Transverse colon (tissue), 4 donors: ENCODE results near the gene CBARP. TPM values are rescaled to one million over a fixed set of nuclear protein-coding genes. Genes with fewer than 3 reads are reported as not detected.

Experiments
- DNase-seq: peaks from one replicate; pipeline ENCODE4 v3.0.0-alpha.2; 2019
- H3K27ac ChIP-seq, 4 donors: fragments of 200-600 bp; sonication (generic); 2 replicates each; pipeline ENCODE4 v1.5.1; 2016 to 2018; ENCODE audit warnings: inconsistent platforms in 4 of 4
- H3K27me3 ChIP-seq: fragments of 200-600 bp; sonication (generic); 2 replicates; pipeline ENCODE4 v1.5.1; 2017; ENCODE audit warnings: inconsistent platforms
- H3K36me3 ChIP-seq, 4 donors: fragments of 200-600 bp; sonication (generic); 2 replicates each; pipeline ENCODE4 v1.5.1; 2017 to 2019; ENCODE audit warnings: inconsistent platforms in 4 of 4
- H3K4me1 ChIP-seq, 4 donors: fragments of 200-600 bp; sonication (generic); 2 replicates each; pipeline ENCODE4 v1.5.1; 2017 to 2020; ENCODE audit warnings: inconsistent platforms in 4 of 4
- H3K4me3 ChIP-seq, 4 donors: fragments of 200-600 bp; sonication (generic); 1 replicate in 1 of 4; 2 replicates in 3 of 4; pipeline versions ENCODE4 v1.5.1 to v1.6.1; 2017 to 2019; ENCODE audit warnings: inconsistent platforms in 4 of 4
- H3K9me3 ChIP-seq, 2 donors: fragments of 200-600 bp; sonication (generic); 2 replicates each; pipeline ENCODE4 v1.5.1; 2017 to 2019; ENCODE audit warnings: inconsistent platforms in 2 of 2
- CTCF ChIP-seq, 5 experiments: fragments of 200-600 bp in 3 of 5; fragments of 450-650 bp in 2 of 5; sonication (generic) in 3 of 5; IDR thresholded peaks; 1 replicate in 2 of 5; 2 replicates in 3 of 5; pipeline ENCODE4 v1.5.1; 2016 to 2017; ENCODE audit warnings: antibody characterized with exemption in 5 of 5, inconsistent platforms in 3 of 5, mild to moderate bottlenecking in 2 of 5, moderate library complexity in 1 of 5
- EP300 ChIP-seq: sonication (generic); formaldehyde crosslinking; IDR thresholded peaks from one replicate; pipeline ENCODE4 v1.6.1; 2017; ENCODE audit warnings: antibody characterized with exemption, low read depth
- POLR2A ChIP-seq: fragments of 450-650 bp; IDR thresholded peaks from one replicate; pipeline ENCODE4 v1.6.1; 2016; ENCODE audit warnings: antibody characterized with exemption, mild to moderate bottlenecking, moderate library complexity
- POLR2AphosphoS5 ChIP-seq, 3 donors: sonication (generic); formaldehyde crosslinking; IDR thresholded peaks; one replicate each; pipeline ENCODE4 v1.6.1; 2016; ENCODE audit warnings: antibody characterized with exemption in 3 of 3
- WGBS, 2 donors: methylation state at CpG; one replicate each; pipeline ENCODE4 v1.1.5; 2018; ENCODE audit warnings: low coverage in 1 of 2; 5-methylcytosine and 5-hydroxymethylcytosine counted together
- in situ Hi-C, 4 donors: fragments of 200-750 bp; cut with MboI; loops; one replicate each; pipeline versions ENCODE4 v1.15.0 to v1.15.1; 2017; ENCODE audit warnings: low sequenced_read_pairs in 3 of 4, low pct_ligation_motif_present in 1 of 4, low pct_unique_long_range_greater_than_20kb in 1 of 4
- intact Hi-C: fragments of 100-400 bp; cut with DNase I; formaldehyde crosslinking; loops from one replicate; pipeline ENCODE4 v1.15.1; 2023; ENCODE audit warnings: low total_unique reads
- total RNA-seq, 4 donors: library from RNA; depleted of rRNA; stranded (reverse); fragments of >200 nt; gene quantifications; one replicate each; pipeline ENCODE4 v1.1.0, GENCODE V29; 2016

CBARP gene
- total RNA-seq, 4 donors from 2014 or later, result 0.32 to 5.2 (median 0.68) TPM; not detected in 1

GRCh38 chr19:1249298-1249989 is 11.6 kb upstream of the CBARP start:
- H3K9me3 ChIP-seq, result no peaks in the 10 kb centered on the region
- in situ Hi-C loops, result no loop called here
- H3K36me3 ChIP-seq, result peaks cover 0 to 6% (median 1%) of the 10 kb centered on the region in 4 donors
- H3K27ac ChIP-seq, result peak overlapping the region; percentile 98 to 99 (median 98)
- intact Hi-C loops, result loop anchor here (10.0 kb wide), 2 partner anchors 145 to 225 kb away; partner anchors contain the start of genes CNN2, GPX4, RNU6-2 and TMEM259
- TF ChIP-seq CTCF (IDR thresholded peaks at IDR 0.05) (no peak), EP300 (peak; percentile 42), POLR2AphosphoS5 (IDR thresholded peaks at IDR 0.05) (peak; percentile 93 to 98 (median 95)), POLR2A (peak; percentile 93)
- DNase-seq, result peak; percentile 96
- peak overlapping the region; percentile 80 to 94 (median 89) for H3K4me3 ChIP-seq
- H3K4me1 ChIP-seq, result peaks cover 39 to 64% (median 61%) of the 10 kb centered on the region in 4 donors
- H3K27me3 ChIP-seq, result no peaks in the 10 kb centered on the region
- 0% methylated on average over 42 of the region's 102 CpGs; no CpG with 5 or more reads in 1 of the 2 donors for WGBS, 2 donors

- Histone ChIP-seq H3K9me3 (no peaks in the 10 kb centered on the region), H3K4me1 (peaks cover 39 to 64% (median 61%) of the 10 kb centered on the region in 4 donors), H3K27me3 (no peaks in the 10 kb centered on the region), H3K36me3 (peaks cover 0 to under 1% (median 0%) of the 10 kb centered on the region in 4 donors), H3K4me3 (peak overlapping the region; percentile 74 to 91 (median 80)), H3K27ac (peak overlapping the region; percentile 98 to 99 (median 98))
- DNase-seq, result peak; percentile 86
- in situ Hi-C loops (no loop called here), intact Hi-C loops (loop anchor here (10.0 kb wide), 2 partner anchors 144 to 224 kb away; partner anchors contain the start of genes CNN2, GPX4, RNU6-2 and TMEM259)
- TF ChIP-seq POLR2AphosphoS5 (IDR thresholded peaks at IDR 0.05), result no peak
- TF ChIP-seq POLR2A, result no peak
- TF ChIP-seq EP300, result no peak
- peak; percentile 69 to 92 (median 84) for TF ChIP-seq CTCF (IDR thresholded peaks at IDR 0.05)
- WGBS, 2 donors, result 1% methylated on average over 39 of the region's 74 CpGs; no CpG with 5 or more reads in 1 of the 2 donors
These were observed 11.0 kb upstream of the CBARP start for GRCh38 chr19:1248786-1249297.

GRCh38 chr19:1248139-1248785 is 10.5 kb upstream of the CBARP start, which contains the start of gene MIDN:
TSS of gene MIDN (plus strand) at chr19:1248583. CDS start at chr19:1250297, 1,714 bp downstream.
- intact Hi-C loops (loop anchor here (10.0 kb wide), 2 partner anchors 143 to 223 kb away; partner anchors contain the start of genes CNN2, GPX4, RNU6-2 and TMEM259), in situ Hi-C loops (no loop called here)
- Histone ChIP-seq H3K27me3 (no peaks in the 10 kb centered on the region), H3K9me3 (no peaks in the 10 kb centered on the region), H3K4me1 (peaks cover 41 to 64% (median 61%) of the 10 kb centered on the region in 4 donors), H3K36me3 (no peaks in the 10 kb centered on the region), H3K4me3 (peak within 1 kb of the TSS; percentile 74 to 91 (median 80)), H3K27ac (peak within 1 kb of the TSS; percentile 98 to 99 (median 98))
- TF ChIP-seq POLR2A (peak; percentile 97), POLR2AphosphoS5 (IDR thresholded peaks at IDR 0.05) (peak; percentile 87 to 97 (median 96)), EP300 (peak; percentile 41), CTCF (IDR thresholded peaks at IDR 0.05) (peak in 4 of 5 experiments; percentile 33 to 38 (median 34))
- 1 to 4% methylated on average over 5 to 25 of the region's 60 CpGs for WGBS, 2 donors
- peak; percentile 88 for DNase-seq
